ENCODE results near the gene JMJD6. TPM values are rescaled to one million over a fixed set of nuclear protein-coding genes. Genes with fewer than 3 reads are reported as not detected.
A peak's percentile ranks its signal among the peaks of the same experiment; 100 is the strongest.

JMJD6 gene
- total and polyA plus RNA-seq, 9 of the 15 experiments (the other 6 are each of a cell fraction or from before 2014, with no cell fraction given): 2.5 to 52.3 (median 36.3) TPM

DNA sequence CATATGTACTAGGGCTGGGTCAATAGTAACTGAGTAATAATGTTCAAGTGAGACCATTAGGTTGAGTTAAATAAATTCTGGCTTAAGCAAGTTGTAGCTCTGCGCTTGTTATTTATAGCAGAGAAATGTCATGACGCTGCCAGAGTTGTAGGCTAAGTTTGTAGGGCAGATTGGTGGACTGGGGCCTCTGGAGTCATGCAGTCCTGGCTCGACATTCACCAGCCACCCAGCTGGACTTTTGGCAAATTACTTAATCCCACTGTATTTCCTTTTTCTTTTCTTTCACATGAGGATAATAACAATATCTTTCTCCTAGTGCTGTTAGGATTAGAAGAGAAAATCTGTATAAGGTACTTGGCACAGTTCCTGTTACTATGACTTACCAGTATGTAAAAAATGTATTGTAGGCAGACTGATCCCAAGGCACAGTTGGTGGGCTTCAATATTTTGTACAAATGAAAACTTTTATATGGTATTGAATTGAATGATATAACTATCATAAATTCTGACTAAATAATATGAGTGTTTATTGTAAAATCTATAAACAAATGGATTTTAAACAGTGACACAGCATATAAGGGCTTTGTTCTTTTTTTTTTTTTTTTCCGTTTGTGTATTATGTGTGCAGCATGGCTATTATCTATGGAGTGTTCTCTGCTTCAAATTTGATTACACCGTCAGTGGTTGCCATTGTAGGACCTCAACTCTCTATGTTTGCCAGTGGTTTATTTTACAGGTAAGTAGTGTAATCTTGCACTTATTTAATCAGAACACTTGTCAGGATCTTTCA lies 14.1 kb upstream of the JMJD6 start (continued):
- TF ChIP-seq, protein P1, sequence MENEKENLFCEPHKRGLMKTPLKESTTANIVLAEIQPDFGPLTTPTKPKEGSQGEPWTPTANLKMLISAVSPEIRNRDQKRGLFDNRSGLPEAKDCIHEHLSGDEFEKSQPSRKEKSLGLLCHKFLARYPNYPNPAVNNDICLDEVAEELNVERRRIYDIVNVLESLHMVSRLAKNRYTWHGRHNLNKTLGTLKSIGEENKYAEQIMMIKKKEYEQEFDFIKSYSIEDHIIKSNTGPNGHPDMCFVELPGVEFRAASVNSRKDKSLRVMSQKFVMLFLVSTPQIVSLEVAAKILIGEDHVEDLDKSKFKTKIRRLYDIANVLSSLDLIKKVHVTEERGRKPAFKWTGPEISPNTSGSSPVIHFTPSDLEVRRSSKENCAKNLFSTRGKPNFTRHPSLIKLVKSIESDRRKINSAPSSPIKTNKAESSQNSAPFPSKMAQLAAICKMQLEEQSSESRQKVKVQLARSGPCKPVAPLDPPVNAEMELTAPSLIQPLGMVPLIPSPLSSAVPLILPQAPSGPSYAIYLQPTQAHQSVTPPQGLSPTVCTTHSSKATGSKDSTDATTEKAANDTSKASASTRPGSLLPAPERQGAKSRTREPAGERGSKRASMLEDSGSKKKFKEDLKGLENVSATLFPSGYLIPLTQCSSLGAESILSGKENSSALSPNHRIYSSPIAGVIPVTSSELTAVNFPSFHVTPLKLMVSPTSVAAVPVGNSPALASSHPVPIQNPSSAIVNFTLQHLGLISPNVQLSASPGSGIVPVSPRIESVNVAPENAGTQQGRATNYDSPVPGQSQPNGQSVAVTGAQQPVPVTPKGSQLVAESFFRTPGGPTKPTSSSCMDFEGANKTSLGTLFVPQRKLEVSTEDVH (IDR thresholded peaks at IDR 0.05; ENCODE audit: low read depth, partially characterized antibody): no peak
- TF ChIP-seq BACH1 (tag; IDR thresholded peaks at IDR 0.05) (no peak), GABPA (tag; conservative IDR thresholded peaks at IDR 0.05; ENCODE audit: low read depth) (no peak), ZNF316 (IDR thresholded peaks at IDR 0.05) (peak; percentile 70), ZNF146 (CRISPR knock-in tag; IDR thresholded peaks at IDR 0.05; ENCODE audit: unreplicated experiment) (no peak), MYNN (IDR thresholded peaks at IDR 0.05) (no peak), MYNN (CRISPR knock-in tag; IDR thresholded peaks at IDR 0.05) (no peak), ZNF764 (CRISPR knock-in tag; IDR thresholded peaks at IDR 0.05; ENCODE audit: low read depth) (no peak), SP1 (CRISPR knock-in tag; IDR thresholded peaks at IDR 0.05) (no peak), IRF2 (CRISPR knock-in tag; IDR thresholded peaks at IDR 0.05) (no peak), FIP1L1 (IDR thresholded peaks at IDR 0.05; ENCODE audit: low read depth, low read length, poor library complexity, severe bottlenecking) (no peak), SPI1 (IDR thresholded peaks at IDR 0.05; ENCODE audit: borderline replicate concordance, low read depth, low read length) (no peak)
- TF ChIP-seq, protein P2, sequence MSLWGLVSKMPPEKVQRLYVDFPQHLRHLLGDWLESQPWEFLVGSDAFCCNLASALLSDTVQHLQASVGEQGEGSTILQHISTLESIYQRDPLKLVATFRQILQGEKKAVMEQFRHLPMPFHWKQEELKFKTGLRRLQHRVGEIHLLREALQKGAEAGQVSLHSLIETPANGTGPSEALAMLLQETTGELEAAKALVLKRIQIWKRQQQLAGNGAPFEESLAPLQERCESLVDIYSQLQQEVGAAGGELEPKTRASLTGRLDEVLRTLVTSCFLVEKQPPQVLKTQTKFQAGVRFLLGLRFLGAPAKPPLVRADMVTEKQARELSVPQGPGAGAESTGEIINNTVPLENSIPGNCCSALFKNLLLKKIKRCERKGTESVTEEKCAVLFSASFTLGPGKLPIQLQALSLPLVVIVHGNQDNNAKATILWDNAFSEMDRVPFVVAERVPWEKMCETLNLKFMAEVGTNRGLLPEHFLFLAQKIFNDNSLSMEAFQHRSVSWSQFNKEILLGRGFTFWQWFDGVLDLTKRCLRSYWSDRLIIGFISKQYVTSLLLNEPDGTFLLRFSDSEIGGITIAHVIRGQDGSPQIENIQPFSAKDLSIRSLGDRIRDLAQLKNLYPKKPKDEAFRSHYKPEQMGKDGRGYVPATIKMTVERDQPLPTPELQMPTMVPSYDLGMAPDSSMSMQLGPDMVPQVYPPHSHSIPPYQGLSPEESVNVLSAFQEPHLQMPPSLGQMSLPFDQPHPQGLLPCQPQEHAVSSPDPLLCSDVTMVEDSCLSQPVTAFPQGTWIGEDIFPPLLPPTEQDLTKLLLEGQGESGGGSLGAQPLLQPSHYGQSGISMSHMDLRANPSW (CRISPR knock-in tag; IDR thresholded peaks at IDR 0.05): no peak
- TF ChIP-seq, protein P3, sequence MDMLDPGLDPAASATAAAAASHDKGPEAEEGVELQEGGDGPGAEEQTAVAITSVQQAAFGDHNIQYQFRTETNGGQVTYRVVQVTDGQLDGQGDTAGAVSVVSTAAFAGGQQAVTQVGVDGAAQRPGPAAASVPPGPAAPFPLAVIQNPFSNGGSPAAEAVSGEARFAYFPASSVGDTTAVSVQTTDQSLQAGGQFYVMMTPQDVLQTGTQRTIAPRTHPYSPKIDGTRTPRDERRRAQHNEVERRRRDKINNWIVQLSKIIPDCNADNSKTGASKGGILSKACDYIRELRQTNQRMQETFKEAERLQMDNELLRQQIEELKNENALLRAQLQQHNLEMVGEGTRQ (CRISPR knock-in tag; IDR thresholded peaks at IDR 0.05): no peak
- TF ChIP-seq, protein P4, sequence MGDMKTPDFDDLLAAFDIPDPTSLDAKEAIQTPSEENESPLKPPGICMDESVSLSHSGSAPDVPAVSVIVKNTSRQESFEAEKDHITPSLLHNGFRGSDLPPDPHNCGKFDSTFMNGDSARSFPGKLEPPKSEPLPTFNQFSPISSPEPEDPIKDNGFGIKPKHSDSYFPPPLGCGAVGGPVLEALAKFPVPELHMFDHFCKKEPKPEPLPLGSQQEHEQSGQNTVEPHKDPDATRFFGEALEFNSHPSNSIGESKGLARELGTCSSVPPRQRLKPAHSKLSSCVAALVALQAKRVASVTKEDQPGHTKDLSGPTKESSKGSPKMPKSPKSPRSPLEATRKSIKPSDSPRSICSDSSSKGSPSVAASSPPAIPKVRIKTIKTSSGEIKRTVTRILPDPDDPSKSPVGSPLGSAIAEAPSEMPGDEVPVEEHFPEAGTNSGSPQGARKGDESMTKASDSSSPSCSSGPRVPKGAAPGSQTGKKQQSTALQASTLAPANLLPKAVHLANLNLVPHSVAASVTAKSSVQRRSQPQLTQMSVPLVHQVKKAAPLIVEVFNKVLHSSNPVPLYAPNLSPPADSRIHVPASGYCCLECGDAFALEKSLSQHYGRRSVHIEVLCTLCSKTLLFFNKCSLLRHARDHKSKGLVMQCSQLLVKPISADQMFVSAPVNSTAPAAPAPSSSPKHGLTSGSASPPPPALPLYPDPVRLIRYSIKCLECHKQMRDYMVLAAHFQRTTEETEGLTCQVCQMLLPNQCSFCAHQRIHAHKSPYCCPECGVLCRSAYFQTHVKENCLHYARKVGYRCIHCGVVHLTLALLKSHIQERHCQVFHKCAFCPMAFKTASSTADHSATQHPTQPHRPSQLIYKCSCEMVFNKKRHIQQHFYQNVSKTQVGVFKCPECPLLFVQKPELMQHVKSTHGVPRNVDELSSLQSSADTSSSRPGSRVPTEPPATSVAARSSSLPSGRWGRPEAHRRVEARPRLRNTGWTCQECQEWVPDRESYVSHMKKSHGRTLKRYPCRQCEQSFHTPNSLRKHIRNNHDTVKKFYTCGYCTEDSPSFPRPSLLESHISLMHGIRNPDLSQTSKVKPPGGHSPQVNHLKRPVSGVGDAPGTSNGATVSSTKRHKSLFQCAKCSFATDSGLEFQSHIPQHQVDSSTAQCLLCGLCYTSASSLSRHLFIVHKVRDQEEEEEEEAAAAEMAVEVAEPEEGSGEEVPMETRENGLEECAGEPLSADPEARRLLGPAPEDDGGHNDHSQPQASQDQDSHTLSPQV (IDR thresholded peaks at IDR 0.05): peak; percentile 41; the same call in 1 of the 2 replicates
- TF ChIP-seq, protein P5, sequence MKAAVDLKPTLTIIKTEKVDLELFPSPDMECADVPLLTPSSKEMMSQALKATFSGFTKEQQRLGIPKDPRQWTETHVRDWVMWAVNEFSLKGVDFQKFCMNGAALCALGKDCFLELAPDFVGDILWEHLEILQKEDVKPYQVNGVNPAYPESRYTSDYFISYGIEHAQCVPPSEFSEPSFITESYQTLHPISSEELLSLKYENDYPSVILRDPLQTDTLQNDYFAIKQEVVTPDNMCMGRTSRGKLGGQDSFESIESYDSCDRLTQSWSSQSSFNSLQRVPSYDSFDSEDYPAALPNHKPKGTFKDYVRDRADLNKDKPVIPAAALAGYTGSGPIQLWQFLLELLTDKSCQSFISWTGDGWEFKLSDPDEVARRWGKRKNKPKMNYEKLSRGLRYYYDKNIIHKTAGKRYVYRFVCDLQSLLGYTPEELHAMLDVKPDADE (conservative IDR thresholded peaks at IDR 0.05; ENCODE audit: control insufficient read depth, low read depth, low read length): no peak
